PFSK-1 (cell line): Measurements from ENCODE around the gene LSM7.

Experiments used
- POLR2AphosphoS5 ChIP-seq: IDR thresholded peaks from 2 replicates; pipeline ENCODE4 v1.6.1; 2012; ENCODE audit warnings: low read depth, mild to moderate bottlenecking, control low read depth, low read length, moderate library complexity
- REST ChIP-seq, 2 experiments: IDR thresholded peaks; 2 replicates each; pipeline versions ENCODE4 v1.6.1 to v1.8.0; 2011 to 2012; ENCODE audit warnings: low read depth in 2 of 2, low read length in 2 of 2, control low read depth in 1 of 2, inconsistent platforms in 1 of 2, mild to moderate bottlenecking in 1 of 2, moderate library complexity in 1 of 2; ENCODE audit not compliant: insufficient read depth in 1 of 2

- TF ChIP-seq POLR2AphosphoS5, result no peak
- TF ChIP-seq REST (IDR thresholded peaks at IDR 0.05; ENCODE audit: insufficient read depth in 1 of 2, low read depth in 2 of 2, low read length in 2 of 2), result no peak
Measured at GRCh38 chr19:2351591-2351990, 23.2 kb upstream of the LSM7 start.
